Endothelial cell (in vitro differentiated cells): ENCODE results near the gene SHQ1. TPM values are rescaled to one million over a fixed set of nuclear protein-coding genes. Genes with fewer than 3 reads are reported as not detected.

Source experiments
- DNase-seq: peaks from one replicate; pipeline ENCODE4 v3.0.0; 2021; ENCODE audit warnings: low spot score
- H3K27ac Mint-ChIP-seq: one replicate; pipeline ENCODE4 v1.8.0; 2021; ENCODE audit warnings: mixed read lengths, inconsistent platforms; ENCODE audit not compliant: unreplicated experiment
- H3K27me3 Mint-ChIP-seq: one replicate; pipeline ENCODE4 v1.8.0; 2021; ENCODE audit warnings: mild to moderate bottlenecking, moderate library complexity, mixed read lengths, inconsistent platforms; ENCODE audit not compliant: unreplicated experiment
- H3K36me3 Mint-ChIP-seq: one replicate; pipeline ENCODE4 v1.8.0; 2021; ENCODE audit warnings: mild to moderate bottlenecking, low read depth, mixed read lengths, inconsistent platforms; ENCODE audit not compliant: unreplicated experiment
- H3K4me1 Mint-ChIP-seq: one replicate; pipeline ENCODE4 v1.8.0; 2021; ENCODE audit warnings: mild to moderate bottlenecking, mixed read lengths, inconsistent platforms; ENCODE audit not compliant: unreplicated experiment
- H3K4me3 Mint-ChIP-seq: one replicate; pipeline ENCODE4 v1.8.0; 2021; ENCODE audit warnings: mild to moderate bottlenecking, mixed read lengths, inconsistent platforms; ENCODE audit not compliant: unreplicated experiment
- H3K9me3 Mint-ChIP-seq: one replicate; pipeline ENCODE4 v1.8.0; 2021; ENCODE audit warnings: mixed read lengths, inconsistent platforms; ENCODE audit not compliant: unreplicated experiment
- total RNA-seq: library from RNA; stranded (reverse); fragmentation: NEBNext Ultra II Directional; extraction: Animal tissue kit (Norgen Biotek cat#: 25700); gene quantifications from one replicate; pipeline ENCODE4 v1.2.1, GENCODE V29; 2021; ENCODE audit not compliant: unreplicated experiment
- TF ChIP-seq, protein P1 (sequence below): fragments of 200-600 bp; sonication (generic); IDR thresholded peaks from one replicate; pipeline ENCODE4 v1.5.0; 2021; ENCODE audit warnings: antibody characterized with exemption; ENCODE audit not compliant: unreplicated experiment

Gene SHQ1
- total RNA-seq, 1 donor from 2014 or later, result 26.9 TPM

DNA sequence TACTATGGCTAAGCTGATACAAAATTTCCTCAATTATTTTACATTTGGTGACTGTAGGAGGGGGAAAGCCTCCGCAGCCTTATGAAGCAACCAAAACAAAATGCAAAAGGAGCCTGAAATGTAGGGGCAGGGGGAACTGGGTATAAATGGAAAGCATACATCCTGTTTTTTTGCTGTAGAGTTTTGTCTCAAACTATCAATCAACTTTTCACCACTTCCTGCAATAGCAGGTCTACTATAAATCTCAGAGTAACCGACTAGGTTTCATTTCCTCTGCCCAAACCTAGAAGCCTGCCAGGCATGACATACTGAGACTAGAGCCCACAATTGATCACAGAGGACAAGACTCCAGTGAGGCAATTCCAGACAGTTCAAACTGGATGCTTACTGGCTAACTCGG, 91.3 kb downstream of the SHQ1 start:
- Mint-ChIP-seq H3K36me3 (no peaks in the 10 kb centered on the region), H3K9me3 (no peaks in the 10 kb centered on the region), H3K4me3 (no peak overlapping the region), H3K4me1 (peaks cover 17% of the 10 kb centered on the region), H3K27ac (peak overlapping the region; percentile 70), H3K27me3 (no peaks in the 10 kb centered on the region)
- no peak for DNase-seq
- TF ChIP-seq, protein P1, sequence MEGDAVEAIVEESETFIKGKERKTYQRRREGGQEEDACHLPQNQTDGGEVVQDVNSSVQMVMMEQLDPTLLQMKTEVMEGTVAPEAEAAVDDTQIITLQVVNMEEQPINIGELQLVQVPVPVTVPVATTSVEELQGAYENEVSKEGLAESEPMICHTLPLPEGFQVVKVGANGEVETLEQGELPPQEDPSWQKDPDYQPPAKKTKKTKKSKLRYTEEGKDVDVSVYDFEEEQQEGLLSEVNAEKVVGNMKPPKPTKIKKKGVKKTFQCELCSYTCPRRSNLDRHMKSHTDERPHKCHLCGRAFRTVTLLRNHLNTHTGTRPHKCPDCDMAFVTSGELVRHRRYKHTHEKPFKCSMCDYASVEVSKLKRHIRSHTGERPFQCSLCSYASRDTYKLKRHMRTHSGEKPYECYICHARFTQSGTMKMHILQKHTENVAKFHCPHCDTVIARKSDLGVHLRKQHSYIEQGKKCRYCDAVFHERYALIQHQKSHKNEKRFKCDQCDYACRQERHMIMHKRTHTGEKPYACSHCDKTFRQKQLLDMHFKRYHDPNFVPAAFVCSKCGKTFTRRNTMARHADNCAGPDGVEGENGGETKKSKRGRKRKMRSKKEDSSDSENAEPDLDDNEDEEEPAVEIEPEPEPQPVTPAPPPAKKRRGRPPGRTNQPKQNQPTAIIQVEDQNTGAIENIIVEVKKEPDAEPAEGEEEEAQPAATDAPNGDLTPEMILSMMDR, result no peak

DNA sequence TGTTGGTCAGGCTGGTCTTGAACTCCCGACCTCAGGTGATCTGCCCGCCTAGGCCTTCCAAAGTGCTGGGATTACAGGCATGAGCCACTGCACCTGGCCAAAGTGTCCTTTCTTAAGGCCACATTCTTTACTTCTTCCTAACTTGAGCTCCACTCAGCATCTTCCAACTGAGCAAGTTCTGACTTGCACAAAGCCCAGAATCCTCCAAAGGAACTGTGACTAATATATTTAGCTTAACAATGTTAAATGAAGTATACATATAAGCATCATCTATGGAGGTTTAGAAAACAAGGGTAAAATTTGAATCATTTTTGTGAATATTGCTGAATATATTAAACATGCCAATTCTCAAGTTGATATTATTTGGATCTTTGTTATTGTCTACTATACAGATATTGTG, 93.7 kb downstream of the SHQ1 start:
- Mint-ChIP-seq H3K4me1 (peaks cover 17% of the 10 kb centered on the region), H3K27me3 (no peaks in the 10 kb centered on the region), H3K27ac (no peak overlapping the region), H3K9me3 (no peaks in the 10 kb centered on the region), H3K36me3 (no peaks in the 10 kb centered on the region), H3K4me3 (no peak overlapping the region)
- TF ChIP-seq, protein P1, result no peak
- no peak for DNase-seq

DNA sequence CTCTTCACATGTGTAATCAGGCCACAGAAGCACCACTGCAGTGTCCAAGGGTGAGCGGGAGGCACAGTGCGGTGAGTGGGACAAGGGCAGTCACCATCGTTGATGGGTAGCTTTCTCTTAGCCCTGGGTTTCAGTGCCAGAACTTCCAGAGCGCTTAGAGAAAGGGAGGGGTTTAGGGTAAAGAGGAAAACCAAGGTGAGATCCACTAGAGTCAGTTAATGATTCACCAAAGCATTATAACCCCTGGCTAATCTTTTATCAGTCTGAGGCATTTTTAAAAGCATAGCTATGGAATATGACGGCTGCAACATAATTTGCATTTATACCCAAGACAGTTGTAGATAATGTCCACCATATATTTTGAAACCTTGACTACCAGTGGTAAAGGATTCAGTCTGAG, 94.8 kb downstream of the SHQ1 start:
- H3K27me3 Mint-ChIP-seq, result no peaks in the 10 kb centered on the region
- H3K4me3 Mint-ChIP-seq, result no peak overlapping the region
- no peak for DNase-seq
- no peak overlapping the region for H3K27ac Mint-ChIP-seq
- TF ChIP-seq, protein P1, result no peak
- no peaks in the 10 kb centered on the region for H3K9me3 Mint-ChIP-seq
- no peaks in the 10 kb centered on the region for H3K36me3 Mint-ChIP-seq
- H3K4me1 Mint-ChIP-seq, result peaks cover 20% of the 10 kb centered on the region

DNA sequence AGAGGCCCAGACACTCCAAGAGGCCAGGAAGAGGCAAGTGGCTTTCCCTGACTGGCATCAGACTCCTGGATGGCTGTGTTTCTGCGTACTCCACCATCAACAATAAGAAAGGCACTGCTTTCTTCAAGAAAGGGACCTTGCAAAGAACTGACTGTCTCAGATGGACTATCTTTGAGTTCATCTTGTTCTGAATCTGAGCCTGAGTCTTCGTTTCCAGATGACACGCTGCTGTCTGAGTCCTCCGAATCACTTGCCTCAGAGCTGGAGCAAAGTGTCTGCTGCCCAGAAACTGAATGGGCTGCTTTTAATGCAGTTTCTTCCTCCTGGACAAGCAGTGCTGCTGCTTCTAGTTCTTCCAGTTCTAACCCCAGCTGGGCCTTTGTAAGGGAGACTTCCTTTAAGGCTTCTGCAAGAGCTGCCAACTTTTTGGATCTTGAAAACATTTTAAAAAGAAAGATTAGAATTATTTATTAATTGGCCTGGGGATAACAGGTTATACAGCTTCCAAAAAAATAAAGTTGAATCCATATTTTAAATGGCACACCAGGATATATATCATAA, 97.8 kb downstream of the SHQ1 start:
- DNase-seq, result no peak
- H3K36me3 Mint-ChIP-seq, result no peaks in the 10 kb centered on the region
- peaks cover 6% of the 10 kb centered on the region for H3K4me1 Mint-ChIP-seq
- H3K4me3 Mint-ChIP-seq, result no peak overlapping the region
- H3K27ac Mint-ChIP-seq, result no peak overlapping the region
- H3K27me3 Mint-ChIP-seq, result no peaks in the 10 kb centered on the region
- no peaks in the 10 kb centered on the region for H3K9me3 Mint-ChIP-seq
- TF ChIP-seq, protein P1, result no peak

DNA sequence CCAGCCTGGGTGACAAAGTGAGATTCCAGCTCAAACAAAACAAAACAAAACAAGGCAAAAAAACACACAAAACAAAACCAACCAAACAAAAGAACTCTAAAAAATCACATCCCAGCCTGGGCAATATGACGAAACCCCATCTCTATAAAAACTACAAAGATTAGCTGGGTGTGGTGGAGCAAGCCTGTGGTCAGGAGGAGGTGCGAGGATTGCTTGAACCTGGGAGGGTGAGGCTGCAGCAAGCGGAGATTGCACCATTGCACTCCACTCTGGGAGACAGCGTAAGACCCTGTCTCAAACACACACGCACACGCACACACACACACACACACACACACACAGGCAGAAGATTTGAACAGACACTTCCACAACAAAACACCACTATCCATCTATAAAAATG, 99.6 kb downstream of the SHQ1 start:
- TF ChIP-seq, protein P1, result no peak
- Mint-ChIP-seq H3K4me3 (no peak overlapping the region), H3K27ac (peak overlapping the region; percentile 16), H3K27me3 (no peaks in the 10 kb centered on the region), H3K36me3 (no peaks in the 10 kb centered on the region), H3K4me1 (peaks cover 12% of the 10 kb centered on the region), H3K9me3 (no peaks in the 10 kb centered on the region)
- DNase-seq, result no peak
